Osteoblast (primary cell): ENCODE measurements around the gene SNAI3. TPM values are rescaled to one million over a fixed set of nuclear protein-coding genes. Genes with fewer than 3 reads are reported as not detected.
"Not testable (repeated sequence)": the region's sequence is repeated elsewhere in the genome, so short reads cannot be mapped to it uniquely, and the experiment has no call there.

Source experiments
- DNase-seq: peaks from one replicate; pipeline ENCODE4 v3.0.0; 2011; ENCODE audit warnings: low spot score, mixed read lengths; ENCODE audit not compliant: insufficient read length; ENCODE audit errors: missing footprints
- H2AFZ ChIP-seq: 2 replicates; pipeline ENCODE4 v1.6.0; 2011; ENCODE audit warnings: mild to moderate bottlenecking, low read length
- H3K27ac ChIP-seq: 2 replicates; pipeline ENCODE4 v1.5.1; 2011; ENCODE audit warnings: mild to moderate bottlenecking, low read depth, low read length, moderate library complexity
- H3K27me3 ChIP-seq: 2 replicates; pipeline ENCODE4 v1.6.0; 2012; ENCODE audit warnings: mild to moderate bottlenecking, control low read depth, inconsistent platforms, low read length, moderate library complexity; ENCODE audit not compliant: insufficient read depth
- H3K36me3 ChIP-seq: 2 replicates; pipeline ENCODE4 v1.5.1; 2011; ENCODE audit warnings: mild to moderate bottlenecking, low read length, control low read depth, moderate library complexity; ENCODE audit not compliant: insufficient read depth
- H3K4me1 ChIP-seq: 2 replicates; pipeline ENCODE4 v1.5.1; 2011; ENCODE audit warnings: mild to moderate bottlenecking, low read length, control low read depth, moderate library complexity; ENCODE audit not compliant: insufficient read depth
- H3K4me2 ChIP-seq: 2 replicates; pipeline ENCODE4 v1.6.0; 2011; ENCODE audit warnings: mild to moderate bottlenecking, low read length; ENCODE audit not compliant: insufficient read depth
- H3K4me3 ChIP-seq: fragments of 200-600 bp; sonication (generic); 3 replicates; pipeline ENCODE4 v1.5.1; 2012; ENCODE audit warnings: mild to moderate bottlenecking, low read length, inconsistent platforms; ENCODE audit not compliant: insufficient read depth
- H3K79me2 ChIP-seq: 2 replicates; pipeline ENCODE4 v1.6.0; 2012; ENCODE audit warnings: mild to moderate bottlenecking, low read length, control low read depth, inconsistent platforms; ENCODE audit not compliant: insufficient read depth
- H3K9me3 ChIP-seq: 2 replicates; pipeline ENCODE4 v1.5.1; 2011; ENCODE audit warnings: low read depth, low read length, control low read depth
- H4K20me1 ChIP-seq: 2 replicates; pipeline ENCODE4 v1.6.0; 2012; ENCODE audit warnings: mild to moderate bottlenecking, low read length, control low read depth; ENCODE audit not compliant: insufficient read depth
- total RNA-seq: library from RNA; depleted of rRNA; stranded (reverse); fragments of >200 nt; gene quantifications from 2 replicates; pipeline ENCODE4 v1.2.3, GENCODE V29; 2012
- TF ChIP-seq, protein P1 (sequence below): IDR thresholded peaks from 2 replicates; pipeline ENCODE4 v1.5.1; 2011; ENCODE audit warnings: mild to moderate bottlenecking, low read depth, low read length, moderate library complexity; ENCODE audit errors: extremely low read depth

Gene SNAI3
- total RNA-seq, 1 donor, result not detected

DNA sequence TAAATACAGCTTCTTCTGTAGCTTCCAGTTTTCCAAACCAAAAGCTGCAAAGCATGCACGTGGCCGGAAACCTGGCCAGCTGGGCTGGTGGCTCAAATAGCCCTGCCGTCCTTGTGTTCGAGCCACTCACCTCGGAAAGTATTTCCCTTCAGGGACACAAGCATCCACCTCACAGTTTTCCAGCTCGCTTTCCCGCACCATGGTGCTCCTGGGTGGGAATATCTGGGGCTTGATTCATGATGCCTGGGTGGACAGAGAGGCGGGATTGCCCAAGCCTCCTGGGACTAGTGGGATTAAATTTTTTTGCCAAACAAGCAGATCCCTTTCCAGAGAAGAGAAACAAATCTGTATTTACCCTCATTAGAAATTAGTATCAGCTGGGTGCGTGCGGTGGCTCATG lies 16.3 kb downstream of the SNAI3 start:
- Histone ChIP-seq H3K27me3 (no peaks in the 10 kb centered on the region), H4K20me1 (no peaks in the 10 kb centered on the region), H3K4me3 (peak overlapping the region; percentile 38), H3K79me2 (no peaks in the 10 kb centered on the region), H3K4me2 (peak overlapping the region; percentile 72), H3K36me3 (peaks cover 5% of the 10 kb centered on the region), H3K4me1 (peaks cover 6% of the 10 kb centered on the region), H3K27ac (no peak overlapping the region), H2AFZ (peak overlapping the region; percentile 47), H3K9me3 (no peaks in the 10 kb centered on the region)
- peak; percentile 91 for DNase-seq
- TF ChIP-seq, protein P1, sequence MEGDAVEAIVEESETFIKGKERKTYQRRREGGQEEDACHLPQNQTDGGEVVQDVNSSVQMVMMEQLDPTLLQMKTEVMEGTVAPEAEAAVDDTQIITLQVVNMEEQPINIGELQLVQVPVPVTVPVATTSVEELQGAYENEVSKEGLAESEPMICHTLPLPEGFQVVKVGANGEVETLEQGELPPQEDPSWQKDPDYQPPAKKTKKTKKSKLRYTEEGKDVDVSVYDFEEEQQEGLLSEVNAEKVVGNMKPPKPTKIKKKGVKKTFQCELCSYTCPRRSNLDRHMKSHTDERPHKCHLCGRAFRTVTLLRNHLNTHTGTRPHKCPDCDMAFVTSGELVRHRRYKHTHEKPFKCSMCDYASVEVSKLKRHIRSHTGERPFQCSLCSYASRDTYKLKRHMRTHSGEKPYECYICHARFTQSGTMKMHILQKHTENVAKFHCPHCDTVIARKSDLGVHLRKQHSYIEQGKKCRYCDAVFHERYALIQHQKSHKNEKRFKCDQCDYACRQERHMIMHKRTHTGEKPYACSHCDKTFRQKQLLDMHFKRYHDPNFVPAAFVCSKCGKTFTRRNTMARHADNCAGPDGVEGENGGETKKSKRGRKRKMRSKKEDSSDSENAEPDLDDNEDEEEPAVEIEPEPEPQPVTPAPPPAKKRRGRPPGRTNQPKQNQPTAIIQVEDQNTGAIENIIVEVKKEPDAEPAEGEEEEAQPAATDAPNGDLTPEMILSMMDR, result no peak

DNA sequence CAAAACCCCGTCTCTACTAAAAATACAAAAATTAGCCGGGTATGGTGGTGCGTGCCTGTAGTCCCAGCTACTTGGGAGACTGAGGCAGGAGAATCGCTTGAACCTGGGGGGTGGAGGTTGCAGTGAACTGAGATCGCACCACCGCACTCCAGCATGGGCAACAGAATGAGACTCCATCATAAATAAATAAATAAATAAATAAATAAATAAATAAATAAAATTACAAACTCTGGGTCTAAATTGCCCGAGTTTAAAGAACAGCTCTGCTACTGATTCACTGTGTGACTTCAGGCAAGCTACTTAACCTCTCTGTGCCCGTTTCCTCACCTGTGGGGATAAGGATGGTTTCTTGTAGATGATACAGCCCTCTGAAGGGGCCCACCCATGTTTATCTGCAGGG lies 16.8 kb downstream of the SNAI3 start:
- peak overlapping the region; percentile 72 for H3K4me2 ChIP-seq
- not testable (repeated sequence) for H3K27ac ChIP-seq, H3K79me2 ChIP-seq, H3K27me3 ChIP-seq, H3K4me1 ChIP-seq, DNase-seq, H3K36me3 ChIP-seq, H4K20me1 ChIP-seq, H3K4me3 ChIP-seq, H3K9me3 ChIP-seq
- peak overlapping the region; percentile 47 for H2AFZ ChIP-seq

DNA sequence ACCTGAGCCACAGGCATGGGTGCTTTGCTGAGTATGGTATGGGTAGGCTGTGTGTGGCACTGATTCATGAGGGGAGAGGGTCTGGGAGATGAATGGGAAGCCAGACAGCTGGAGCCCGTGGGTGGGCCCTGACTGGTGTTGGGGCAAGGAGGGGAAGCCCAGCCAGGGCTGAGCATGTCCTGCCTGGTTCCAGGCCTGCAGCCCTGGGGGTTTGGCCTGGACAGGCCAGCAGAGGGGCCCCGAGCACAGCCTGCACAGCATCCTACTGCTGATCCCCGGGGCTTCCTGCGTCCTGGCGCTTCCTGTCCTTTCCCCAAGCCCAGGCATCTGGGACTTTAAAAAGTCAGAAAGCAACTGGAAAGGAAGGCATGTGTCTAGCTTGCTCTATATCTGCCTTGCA lies 18.8 kb downstream of the SNAI3 start:
- H4K20me1 ChIP-seq, result no peaks in the 10 kb centered on the region
- TF ChIP-seq, protein P1, result peak; percentile 16
- peak; percentile 64 for DNase-seq
- peaks cover 6% of the 10 kb centered on the region for H3K4me1 ChIP-seq
- H3K9me3 ChIP-seq, result no peaks in the 10 kb centered on the region
- peaks cover 14% of the 10 kb centered on the region for H3K79me2 ChIP-seq
- no peaks in the 10 kb centered on the region for H3K27me3 ChIP-seq
- H3K4me2 ChIP-seq, result no peak overlapping the region
- H3K27ac ChIP-seq, result no peak overlapping the region
- no peak overlapping the region for H3K4me3 ChIP-seq
- no peaks in the 10 kb centered on the region for H3K36me3 ChIP-seq
- no peak overlapping the region for H2AFZ ChIP-seq

DNA sequence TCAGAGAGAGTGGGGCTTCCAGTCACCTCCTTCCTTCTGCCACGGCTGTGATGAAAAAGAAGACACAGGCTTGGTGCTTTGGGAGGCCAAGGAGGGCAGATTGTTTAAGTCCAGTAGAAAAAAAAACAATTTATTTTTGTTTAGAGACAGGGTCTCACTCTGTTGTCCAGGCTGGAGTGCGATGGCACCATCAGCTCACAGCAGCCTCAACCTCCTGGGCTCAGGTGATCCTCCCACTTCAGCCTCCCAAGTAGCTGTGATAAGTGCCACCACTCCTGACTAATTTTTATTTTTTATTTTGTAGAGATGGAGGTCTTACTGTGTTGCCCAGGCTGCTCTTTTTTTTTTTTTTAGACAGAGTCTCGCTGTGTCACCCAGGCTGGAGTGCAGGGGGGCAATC lies 20.7 kb downstream of the SNAI3 start:
- Histone ChIP-seq H3K4me2 (no peak overlapping the region), H3K4me1 (peaks cover 9% of the 10 kb centered on the region), H3K27ac (no peak overlapping the region), H3K79me2 (peaks cover 27% of the 10 kb centered on the region), H3K27me3 (no peaks in the 10 kb centered on the region), H3K9me3 (no peaks in the 10 kb centered on the region), H3K4me3 (no peak overlapping the region), H2AFZ (no peak overlapping the region), H4K20me1 (no peaks in the 10 kb centered on the region), H3K36me3 (no peaks in the 10 kb centered on the region)
- DNase-seq, result no peak
- TF ChIP-seq, protein P1, result no peak
